ENCODE data around the gene NHERF2.

DNA sequence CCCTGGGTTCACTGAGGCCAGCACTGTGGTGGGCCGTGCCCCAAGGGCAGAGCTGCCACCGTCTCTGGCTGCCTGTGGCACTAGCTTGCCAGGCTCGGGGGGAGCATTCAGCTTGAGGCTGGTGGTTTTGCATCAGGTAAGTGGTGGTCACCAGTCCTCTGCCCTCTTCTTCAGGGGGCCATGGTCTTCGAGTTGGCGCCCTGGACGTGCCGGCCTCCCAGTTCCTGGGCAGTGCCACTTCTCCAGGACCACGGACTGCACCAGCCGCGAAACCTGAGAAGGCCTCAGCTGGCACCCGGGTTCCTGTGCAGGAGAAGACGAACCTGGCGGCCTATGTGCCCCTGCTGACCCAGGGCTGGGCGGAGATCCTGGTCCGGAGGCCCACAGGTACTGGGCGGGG, 53.3 kb downstream of the NHERF2 start:
- TF ChIP-seq, protein P1, sequence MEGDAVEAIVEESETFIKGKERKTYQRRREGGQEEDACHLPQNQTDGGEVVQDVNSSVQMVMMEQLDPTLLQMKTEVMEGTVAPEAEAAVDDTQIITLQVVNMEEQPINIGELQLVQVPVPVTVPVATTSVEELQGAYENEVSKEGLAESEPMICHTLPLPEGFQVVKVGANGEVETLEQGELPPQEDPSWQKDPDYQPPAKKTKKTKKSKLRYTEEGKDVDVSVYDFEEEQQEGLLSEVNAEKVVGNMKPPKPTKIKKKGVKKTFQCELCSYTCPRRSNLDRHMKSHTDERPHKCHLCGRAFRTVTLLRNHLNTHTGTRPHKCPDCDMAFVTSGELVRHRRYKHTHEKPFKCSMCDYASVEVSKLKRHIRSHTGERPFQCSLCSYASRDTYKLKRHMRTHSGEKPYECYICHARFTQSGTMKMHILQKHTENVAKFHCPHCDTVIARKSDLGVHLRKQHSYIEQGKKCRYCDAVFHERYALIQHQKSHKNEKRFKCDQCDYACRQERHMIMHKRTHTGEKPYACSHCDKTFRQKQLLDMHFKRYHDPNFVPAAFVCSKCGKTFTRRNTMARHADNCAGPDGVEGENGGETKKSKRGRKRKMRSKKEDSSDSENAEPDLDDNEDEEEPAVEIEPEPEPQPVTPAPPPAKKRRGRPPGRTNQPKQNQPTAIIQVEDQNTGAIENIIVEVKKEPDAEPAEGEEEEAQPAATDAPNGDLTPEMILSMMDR (IDR thresholded peaks at IDR 0.05), result no peak
- no peak for TF ChIP-seq POLR2A (IDR thresholded peaks at IDR 0.05)

All from uterus (tissue), 2 donors.